Heart right ventricle (tissue), 16 donors: Measurements from ENCODE around the gene C2orf76. TPM values are rescaled to one million over a fixed set of nuclear protein-coding genes. Genes with fewer than 3 reads are reported as not detected.

Experiments used
- ATAC-seq, 8 donors: fragments of 200-7000 bp; cut with Tn5 transposase; one replicate each; pipeline ENCODE4 v1.9.1; 2020; ENCODE audit warnings: mild to moderate bottlenecking in 8 of 8, moderate library complexity in 8 of 8, moderate number of reproducible peaks in 1 of 8
- DNase-seq, 2 donors: peaks; one replicate each; pipeline ENCODE4 v3.0.0-alpha.2; 2020
- H3K27ac ChIP-seq, 10 donors: fragments of 200-600 bp; sonication (generic) in 2 of 10; one replicate each; pipeline versions ENCODE4 v1.5.0 to v1.8.0; 2020 to 2022; ENCODE audit warnings: mild to moderate bottlenecking in 3 of 10
- H3K27me3 ChIP-seq, 7 donors: fragments of 200-600 bp; one replicate each; pipeline ENCODE4 v1.8.0; 2021 to 2022; ENCODE audit warnings: mild to moderate bottlenecking in 2 of 7
- H3K36me3 ChIP-seq, 9 donors: fragments of 200-600 bp; sonication (generic) in 1 of 9; one replicate each; pipeline versions ENCODE4 v1.5.0 to v1.8.0; 2020 to 2022; ENCODE audit warnings: mild to moderate bottlenecking in 2 of 9
- H3K4me1 ChIP-seq, 9 donors: fragments of 200-600 bp; sonication (generic) in 1 of 9; one replicate each; pipeline versions ENCODE4 v1.5.0 to v1.8.0; 2020 to 2022; ENCODE audit warnings: mild to moderate bottlenecking in 4 of 9
- H3K4me3 ChIP-seq, 10 donors: fragments of 200-600 bp; sonication (generic) in 2 of 10; one replicate each; pipeline versions ENCODE4 v1.5.0 to v1.8.0; 2020 to 2022; ENCODE audit warnings: mild to moderate bottlenecking in 7 of 10, moderate library complexity in 2 of 10
- H3K9me3 ChIP-seq, 11 donors: fragments of 200-600 bp in 10 of 11; sonication (generic) in 2 of 11; one replicate each; pipeline versions ENCODE4 v1.5.0 to v1.8.0; 2013 to 2022; ENCODE audit warnings: mild to moderate bottlenecking in 2 of 11, control low read depth in 1 of 11, moderate library complexity in 1 of 11
- CTCF ChIP-seq, 9 donors: fragments of 200-600 bp; sonication (generic) in 2 of 9; IDR thresholded peaks; one replicate each; pipeline versions ENCODE4 v1.5.0 to v1.8.0; 2021 to 2022; ENCODE audit warnings: antibody characterized with exemption in 9 of 9, mild to moderate bottlenecking in 5 of 9, moderate library complexity in 1 of 9
- WGBS, 2 donors: extraction: QIAGEN DNeasy Blood & Tissue Kit; methylation state at CpG; one replicate each; pipeline ENCODE4 v1.1.7; 2013; ENCODE audit warnings: inconsistent platforms in 1 of 2; 5-methylcytosine and 5-hydroxymethylcytosine counted together
- intact Hi-C, 10 donors: fragments of 100-400 bp; cut with DNase I; formaldehyde crosslinking; loops; one replicate each; pipeline versions ENCODE4 v1.11.1 to v1.14.2; 2022
- polyA plus RNA-seq, 2 donors: library from polyadenylated mRNA; stranded (reverse); fragments of 200-250 nt; gene quantifications; one replicate each; pipeline ENCODE4 v1.2.3, GENCODE V29; 2013
- total RNA-seq, 10 donors: library from RNA; stranded (reverse); fragmentation: NEBNext Ultra II Directional in 3 of 10; extraction: Animal tissue kit (Norgen Biotek cat#: 25700) in 3 of 10; gene quantifications; one replicate each; pipeline versions ENCODE4 v1.2.1 to v1.2.4, GENCODE V29; 2021 to 2023
- donor health status: Arrhythmogenic right ventricular cardiomyopathy.
- donor health status: ischemic (EF 13 %, LVEDD 7.1; RV severe dilation, severe dysfunction).
- donor health status: healthy with polysubstance abuse.
- donor health status: DM: no; HTN: yes; CAD: no.
- donor health status: DM: no; HTN: no; CAD: no.
- donor health status: ischemic (EF 25% LVEDD 6.9; RV normal size, moderate dysfunction).
- donor health status: ischemic (EF 25% LVEDD 5.7; RV mildly dilated, moderate dysfunction).
- donor health status: healthy.
- donor health status: DM: yes; HTN: yes; CAD: no.
- donor health status: Ischemic cardiomyopathy.
- donor health status: ischemic (EF 35%, LVEDD 5.7; RV mildly dilated, moderate dysfunction).
- donor health status: nonischemic (EF 11% LVEDD 7.7; RV severe dilation, severe dysfunction).
- donor health status: DM: yes; HTN: yes; CAD: no.
- donor health status: PGD.
- donor health status: ischemic (EF 29% LVEDD 5.4; RV normal size, mild dysfunction).
- donor health status: nonischemic (EF 23%, LVEDD 6.1; RV moderate dilation, normal function).

Gene C2orf76
- total and polyA plus RNA-seq, 12 donors: 5.1 to 12.2 (median 8.4) TPM

GRCh38 chr2:119364798-119365197 is 1.8 kb downstream of the C2orf76 start:
- intact Hi-C loops: loop anchor here in 5 of 10 donors (5.0 to 10.0 kb wide), 3 partner anchors 47 to 52 kb away; no protein-coding TSS in a partner anchor
- no peaks in the 10 kb centered on the region for H3K27me3 ChIP-seq
- peak overlapping the region in 1 of 10 donors; percentile 91 for H3K27ac ChIP-seq
- 93 to 95% methylated on average over 6 of the region's 6 CpGs for WGBS, 2 donors
- no peaks in the 10 kb centered on the region for H3K9me3 ChIP-seq
- H3K4me3 ChIP-seq: no peak overlapping the region
- TF ChIP-seq CTCF (IDR thresholded peaks at IDR 0.05): no peak
- ATAC-seq (no peak), DNase-seq (no peak)
- H3K36me3 ChIP-seq: peaks cover 0 to 19% (median 14%) of the 10 kb centered on the region in 9 donors
- H3K4me1 ChIP-seq: peaks cover 9 to 57% (median 42%) of the 10 kb centered on the region in 9 donors

GRCh38 chr2:119360423-119360966 is 6.1 kb downstream of the C2orf76 start:
- no peak for TF ChIP-seq CTCF (IDR thresholded peaks at IDR 0.05)

GRCh38 chr2:119359774-119360173 is 6.9 kb downstream of the C2orf76 start:
- H3K4me1 ChIP-seq: peaks cover 0 to 52% (median 18%) of the 10 kb centered on the region in 9 donors
- no peaks in the 10 kb centered on the region for H3K9me3 ChIP-seq
- ATAC-seq: no peak
- no peaks in the 10 kb centered on the region for H3K36me3 ChIP-seq
- H3K27me3 ChIP-seq: no peaks in the 10 kb centered on the region
- peak overlapping the region in 1 of 10 donors; percentile 0 for H3K27ac ChIP-seq
- 91 to 93% methylated on average over 6 of the region's 6 CpGs for WGBS, 2 donors
- intact Hi-C loops: loop anchor here in 2 of 10 donors (5.0 to 10.0 kb wide), 2 partner anchors 45 to 47 kb away; no protein-coding TSS in a partner anchor
- no peak overlapping the region for H3K4me3 ChIP-seq
- DNase-seq: no peak
- no peak for TF ChIP-seq CTCF (IDR thresholded peaks at IDR 0.05)

More at GRCh38 chr2:119360423-119360966, 6.1 kb downstream of the C2orf76 start:
- 97 to 100% methylated on average over 2 of the region's 2 CpGs for WGBS, 2 donors
- H3K27ac ChIP-seq: no peak overlapping the region
- DNase-seq: no peak
- no peak overlapping the region for H3K4me3 ChIP-seq
- H3K36me3 ChIP-seq: no peaks in the 10 kb centered on the region
- H3K9me3 ChIP-seq: no peaks in the 10 kb centered on the region
- H3K4me1 ChIP-seq: peaks cover 0 to 52% (median 25%) of the 10 kb centered on the region in 9 donors
- intact Hi-C loops: loop anchor here in 2 of 10 donors (5.0 to 10.0 kb wide), 2 partner anchors 46 to 48 kb away; no protein-coding TSS in a partner anchor
- no peaks in the 10 kb centered on the region for H3K27me3 ChIP-seq
- no peak for ATAC-seq

GRCh38 chr2:119354860-119355259 is 11.8 kb downstream of the C2orf76 start:
- H3K9me3 ChIP-seq: no peaks in the 10 kb centered on the region
- no peak for ATAC-seq

More at GRCh38 chr2:119354860-119355259, 11.8 kb downstream of the C2orf76 start:
- H3K4me1 ChIP-seq: peaks cover 0 to 65% (median 29%) of the 10 kb centered on the region in 9 donors
- no peak overlapping the region for H3K4me3 ChIP-seq
- 51 to 78% methylated on average over 1 of the region's 1 CpG for WGBS, 2 donors
- peak overlapping the region in 5 of 10 donors; percentile 5 to 80 (median 28) for H3K27ac ChIP-seq
- intact Hi-C loops: no loop called here
- H3K36me3 ChIP-seq: no peaks in the 10 kb centered on the region
- no peaks in the 10 kb centered on the region for H3K27me3 ChIP-seq
- no peak for DNase-seq
- no peak for TF ChIP-seq CTCF (IDR thresholded peaks at IDR 0.05)
